ENCODE results near the gene BLTP2. TPM values are rescaled to one million over a fixed set of nuclear protein-coding genes. Genes with fewer than 3 reads are reported as not detected.

The BLTP2 gene
- total and polyA plus RNA-seq, 12 donors = 15.6 to 110 (median 67.2) TPM

DNA sequence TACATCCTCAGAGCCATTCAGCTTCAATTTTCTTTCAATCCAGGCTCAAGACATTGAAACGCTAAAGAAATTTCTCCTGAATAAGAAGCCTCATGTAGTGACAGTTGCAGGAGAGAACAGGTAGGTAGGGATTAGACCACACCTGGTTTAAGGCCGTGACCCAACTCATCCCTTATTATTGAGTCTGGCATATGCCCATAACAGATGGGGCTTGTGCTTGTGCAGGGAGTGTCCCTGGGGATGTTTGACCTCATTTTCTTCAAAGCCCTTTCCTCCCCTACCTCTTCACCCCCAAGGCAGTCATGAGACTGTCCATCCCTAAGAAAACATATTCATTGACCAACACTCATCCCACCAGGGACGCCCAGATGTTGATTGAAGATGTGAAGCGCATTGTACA, 41.3 kb upstream of the BLTP2 start:
- 84 to 89% methylated on average over 4 of the region's 4 CpGs for WGBS, 2 donors
- TF ChIP-seq, protein P1, sequence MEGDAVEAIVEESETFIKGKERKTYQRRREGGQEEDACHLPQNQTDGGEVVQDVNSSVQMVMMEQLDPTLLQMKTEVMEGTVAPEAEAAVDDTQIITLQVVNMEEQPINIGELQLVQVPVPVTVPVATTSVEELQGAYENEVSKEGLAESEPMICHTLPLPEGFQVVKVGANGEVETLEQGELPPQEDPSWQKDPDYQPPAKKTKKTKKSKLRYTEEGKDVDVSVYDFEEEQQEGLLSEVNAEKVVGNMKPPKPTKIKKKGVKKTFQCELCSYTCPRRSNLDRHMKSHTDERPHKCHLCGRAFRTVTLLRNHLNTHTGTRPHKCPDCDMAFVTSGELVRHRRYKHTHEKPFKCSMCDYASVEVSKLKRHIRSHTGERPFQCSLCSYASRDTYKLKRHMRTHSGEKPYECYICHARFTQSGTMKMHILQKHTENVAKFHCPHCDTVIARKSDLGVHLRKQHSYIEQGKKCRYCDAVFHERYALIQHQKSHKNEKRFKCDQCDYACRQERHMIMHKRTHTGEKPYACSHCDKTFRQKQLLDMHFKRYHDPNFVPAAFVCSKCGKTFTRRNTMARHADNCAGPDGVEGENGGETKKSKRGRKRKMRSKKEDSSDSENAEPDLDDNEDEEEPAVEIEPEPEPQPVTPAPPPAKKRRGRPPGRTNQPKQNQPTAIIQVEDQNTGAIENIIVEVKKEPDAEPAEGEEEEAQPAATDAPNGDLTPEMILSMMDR (IDR thresholded peaks at IDR 0.05) = no peak
- Histone ChIP-seq H3K36me3 (peaks cover 34 to 100% (median 99%) of the 10 kb centered on the region in 9 donors), H3K9me3 (no peaks in the 10 kb centered on the region), H3K27ac (no peak overlapping the region), H3K4me1 (peaks cover 0 to 4% (median 0%) of the 10 kb centered on the region in 9 donors), H3K4me3 (no peak overlapping the region), H3K27me3 (no peaks in the 10 kb centered on the region)
- ATAC-seq = no peak
- DNase-seq = no peak
- intact Hi-C loops (cut with DNase I) = no loop called here

DNA sequence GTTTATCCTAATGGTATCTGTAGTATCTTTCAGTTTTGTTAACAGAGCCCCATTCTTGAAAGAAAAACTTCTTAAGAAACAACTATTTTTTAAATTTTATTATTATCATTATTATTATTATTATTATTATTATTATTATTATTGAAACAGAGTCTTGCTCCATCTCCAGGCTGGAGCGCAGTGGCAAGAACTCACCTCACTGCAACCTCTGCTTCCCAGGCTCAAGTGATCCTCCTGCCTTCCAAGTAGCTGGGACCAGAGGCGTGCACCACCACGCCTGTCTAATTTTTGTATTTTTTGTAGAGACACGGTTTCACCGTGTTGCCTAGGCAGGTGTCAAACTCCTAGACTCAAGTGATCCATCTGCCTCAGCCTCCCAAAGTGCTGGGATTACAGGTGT, 40.4 kb upstream of the BLTP2 start:
- 91 to 95% methylated on average over 5 of the region's 5 CpGs for WGBS, 2 donors
- H3K27ac ChIP-seq = no peak overlapping the region
- no peaks in the 10 kb centered on the region for H3K27me3 ChIP-seq
- DNase-seq (no peak), ATAC-seq (no peak)
- TF ChIP-seq, protein P1 (IDR thresholded peaks at IDR 0.05) = no peak
- H3K4me1 ChIP-seq = peaks cover 0 to 4% (median 0%) of the 10 kb centered on the region in 9 donors
- no peaks in the 10 kb centered on the region for H3K9me3 ChIP-seq
- H3K4me3 ChIP-seq = no peak overlapping the region
- peaks cover 28 to 100% (median 98%) of the 10 kb centered on the region in 9 donors for H3K36me3 ChIP-seq
- intact Hi-C loops (cut with DNase I) = no loop called here

DNA sequence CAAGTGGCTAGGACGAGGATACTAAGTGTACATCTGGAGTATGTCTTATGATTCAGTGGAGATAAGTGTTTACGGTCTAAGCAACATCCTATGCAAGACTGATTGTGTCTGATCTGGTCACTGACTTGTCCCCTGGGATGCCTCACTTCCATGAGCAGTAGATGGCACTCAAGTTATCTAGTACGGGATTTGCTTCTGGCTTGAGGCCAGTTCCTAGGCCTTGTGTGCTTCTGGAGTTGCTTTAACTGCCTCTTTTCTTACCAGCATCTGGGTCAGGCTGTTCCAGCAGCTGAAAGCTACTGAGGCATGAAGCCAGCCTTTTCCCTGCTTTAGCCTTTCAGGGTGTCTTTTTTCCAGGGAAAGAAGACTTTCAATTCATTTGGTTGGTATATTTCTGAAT, 40.0 kb upstream of the BLTP2 start:
- Histone ChIP-seq H3K4me3 (no peak overlapping the region), H3K36me3 (peaks cover 28 to 100% (median 97%) of the 10 kb centered on the region in 9 donors), H3K9me3 (no peaks in the 10 kb centered on the region), H3K27ac (no peak overlapping the region), H3K27me3 (no peaks in the 10 kb centered on the region), H3K4me1 (peaks cover 0 to 4% (median 0%) of the 10 kb centered on the region in 9 donors)
- intact Hi-C loops (cut with DNase I) = no loop called here
- no peak for DNase-seq
- ATAC-seq = peak in 3 of 8 donors; percentile 38 to 44 (median 43)
- TF ChIP-seq, protein P1 (IDR thresholded peaks at IDR 0.05) = peak in 2 of 9 donors; percentile 10 to 22
- 24 to 27% methylated on average over 3 of the region's 3 CpGs for WGBS, 2 donors

- no peak overlapping the region for H3K27ac ChIP-seq
- peak in 1 of 8 donors; percentile 12 for ATAC-seq
- no peaks in the 10 kb centered on the region for H3K9me3 ChIP-seq
- peaks cover 0 to 4% (median 0%) of the 10 kb centered on the region in 9 donors for H3K4me1 ChIP-seq
- intact Hi-C loops (cut with DNase I) = no loop called here
- H3K27me3 ChIP-seq = no peaks in the 10 kb centered on the region
- DNase-seq = no peak
- TF ChIP-seq, protein P1 (IDR thresholded peaks at IDR 0.05) = no peak
- H3K4me3 ChIP-seq = no peak overlapping the region
- peaks cover 13 to 100% (median 98%) of the 10 kb centered on the region in 9 donors for H3K36me3 ChIP-seq
- 92 to 97% methylated on average over 11 of the region's 11 CpGs for WGBS, 2 donors
Observed at GRCh38 chr17:28682655-28683054, 37.7 kb upstream of the BLTP2 start.

All from heart right ventricle (tissue), 16 donors.